ENCODE measurements around the gene U2AF2. TPM values are rescaled to one million over a fixed set of nuclear protein-coding genes. Genes with fewer than 3 reads are reported as not detected.
A peak's percentile ranks its signal among the peaks of the same experiment; 100 is the strongest.

U2AF2 gene
- total and polyA plus RNA-seq, 2 of the 4 experiments (the other 2 are of a cell fraction) = 120 to 260 TPM

GRCh38 chr19:55632463-55632834, 22.4 kb upstream of the U2AF2 start:
- no peak overlapping the region for H3K23ac ChIP-seq (ENCODE audit: low read depth, low read length)
- no peak overlapping the region for H3K18ac ChIP-seq (ENCODE audit: low read depth, low read length)
- peaks cover 16% of the 10 kb centered on the region for H3K9me1 ChIP-seq (ENCODE audit: insufficient read depth, low read length)
- in situ Hi-C loops (cut with MboI; ENCODE audit: low sequenced_read_pairs) = loop anchor here (25.0 kb wide), 2 partner anchors 345 to 520 kb away; partner anchors contain the start of genes BRSK1, HSPBP1 and PPP1R12C
- H3K36me3 ChIP-seq (ENCODE audit: control insufficient read depth, insufficient read depth, low read length) = no peaks in the 10 kb centered on the region
- TF ChIP-seq MAFK (IDR thresholded peaks at IDR 0.05; ENCODE audit: low read depth, low read length) (no peak), MAZ (IDR thresholded peaks at IDR 0.05; ENCODE audit: borderline replicate concordance, low read depth, low read length) (peak; percentile 29; the same call in 1 of the 2 replicates), RFX5 (IDR thresholded peaks at IDR 0.05; ENCODE audit: low read depth, low read length) (peak; percentile 35; the same call in 1 of the 2 replicates), SMC3 (IDR thresholded peaks at IDR 0.05; ENCODE audit: low read depth, low read length) (peak; percentile 69), RAD21 (IDR thresholded peaks at IDR 0.05; ENCODE audit: low read length) (peak; percentile 79), RCOR1 (IDR thresholded peaks at IDR 0.05; ENCODE audit: insufficient replicate concordance, low read length) (no peak), POLR2A (IDR thresholded peaks at IDR 0.05; ENCODE audit: low read depth, low read length) (0 out of 2 replicates have a peak, but pooled peaks have one; percentile 42)
- TF ChIP-seq, protein P1, sequence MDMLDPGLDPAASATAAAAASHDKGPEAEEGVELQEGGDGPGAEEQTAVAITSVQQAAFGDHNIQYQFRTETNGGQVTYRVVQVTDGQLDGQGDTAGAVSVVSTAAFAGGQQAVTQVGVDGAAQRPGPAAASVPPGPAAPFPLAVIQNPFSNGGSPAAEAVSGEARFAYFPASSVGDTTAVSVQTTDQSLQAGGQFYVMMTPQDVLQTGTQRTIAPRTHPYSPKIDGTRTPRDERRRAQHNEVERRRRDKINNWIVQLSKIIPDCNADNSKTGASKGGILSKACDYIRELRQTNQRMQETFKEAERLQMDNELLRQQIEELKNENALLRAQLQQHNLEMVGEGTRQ (IDR thresholded peaks at IDR 0.05; ENCODE audit: low read depth, low read length) = no peak
- TF ChIP-seq, protein P2, sequence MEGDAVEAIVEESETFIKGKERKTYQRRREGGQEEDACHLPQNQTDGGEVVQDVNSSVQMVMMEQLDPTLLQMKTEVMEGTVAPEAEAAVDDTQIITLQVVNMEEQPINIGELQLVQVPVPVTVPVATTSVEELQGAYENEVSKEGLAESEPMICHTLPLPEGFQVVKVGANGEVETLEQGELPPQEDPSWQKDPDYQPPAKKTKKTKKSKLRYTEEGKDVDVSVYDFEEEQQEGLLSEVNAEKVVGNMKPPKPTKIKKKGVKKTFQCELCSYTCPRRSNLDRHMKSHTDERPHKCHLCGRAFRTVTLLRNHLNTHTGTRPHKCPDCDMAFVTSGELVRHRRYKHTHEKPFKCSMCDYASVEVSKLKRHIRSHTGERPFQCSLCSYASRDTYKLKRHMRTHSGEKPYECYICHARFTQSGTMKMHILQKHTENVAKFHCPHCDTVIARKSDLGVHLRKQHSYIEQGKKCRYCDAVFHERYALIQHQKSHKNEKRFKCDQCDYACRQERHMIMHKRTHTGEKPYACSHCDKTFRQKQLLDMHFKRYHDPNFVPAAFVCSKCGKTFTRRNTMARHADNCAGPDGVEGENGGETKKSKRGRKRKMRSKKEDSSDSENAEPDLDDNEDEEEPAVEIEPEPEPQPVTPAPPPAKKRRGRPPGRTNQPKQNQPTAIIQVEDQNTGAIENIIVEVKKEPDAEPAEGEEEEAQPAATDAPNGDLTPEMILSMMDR (conservative IDR thresholded peaks at IDR 0.05; ENCODE audit: low read depth, low read length) = peak; percentile 85
- DNase-seq (peak; percentile 96), ATAC-seq (ENCODE audit: low read depth) (peak; percentile 73)
- no peak overlapping the region; the same call in 1 of the 2 replicates for H2AK5ac ChIP-seq (ENCODE audit: low read depth, low read length)
- H2BK5ac ChIP-seq (ENCODE audit: low read depth, low read length, poor library complexity, severe bottlenecking) = no peak overlapping the region
- H2BK20ac ChIP-seq (ENCODE audit: low read depth, low read length) = no peak overlapping the region
- no peak overlapping the region for H3K4me3 ChIP-seq (ENCODE audit: insufficient read depth, low read depth, low read length)
- 0 out of 3 replicates have a peak overlapping the region, but pooled peaks have one; percentile 12 for H2BK15ac ChIP-seq (ENCODE audit: low read depth, low read length)
- no CpG with 5 or more reads among the region's 3 CpGs for WGBS, 2 experiments (ENCODE audit: extremely low coverage in 2 of 2, insufficient read length in 1 of 2)
- H3K4ac ChIP-seq (ENCODE audit: low read depth, low read length) = 0 out of 2 replicates have a peak overlapping the region, but pooled peaks have one; percentile 42
- H2BK120ac ChIP-seq (ENCODE audit: low read depth, low read length) = no peak overlapping the region
- peak overlapping the region; percentile 98 for H2AFZ ChIP-seq (replicated peaks; ENCODE audit: low read length, poor library complexity)
- H3K56ac ChIP-seq (ENCODE audit: extremely low read depth, insufficient read depth, low read length) = no peak overlapping the region
- no peak overlapping the region for H3K27ac ChIP-seq (ENCODE audit: insufficient read depth, low read length)
- peak overlapping the region; percentile 85 for H4K5ac ChIP-seq (ENCODE audit: low read depth, low read length)
- H3K9me3 ChIP-seq (ENCODE audit: control insufficient read depth, insufficient read depth, low read length) = no peaks in the 10 kb centered on the region
- dilution Hi-C loops (cut with HindIII; ENCODE audit: low sequenced_read_pairs, unreplicated experiment) = no loop called here
- peak overlapping the region; percentile 26 to 93 for H4K8ac ChIP-seq (ENCODE audit: low read depth in 2 of 2, low read length in 2 of 2)
- no peak overlapping the region; the same call in 1 of the 2 replicates for H4K91ac ChIP-seq (ENCODE audit: insufficient read depth, low read depth, low read length)
- no peak overlapping the region for H3K4me2 ChIP-seq (ENCODE audit: low read depth, low read length)
- H3K14ac ChIP-seq (replicated peaks; ENCODE audit: low read depth, low read length) = no peak overlapping the region
- no peaks in the 10 kb centered on the region for H3K27me3 ChIP-seq (ENCODE audit: control insufficient read depth, insufficient read depth, low read length)
- H3K9ac ChIP-seq (ENCODE audit: low read depth, low read length) = 0 out of 2 replicates have a peak overlapping the region, but pooled peaks have one; percentile 2
- CTCF ChIA-PET = interaction anchor here (0.6 to 1.5 kb wide), 11 partner anchors 14 to 701 kb away, joined by 3 to 8 read pairs (median 3); partner anchors contain the start of genes CCDC106, U2AF2 and ZNF865
- H2AK9ac ChIP-seq (replicated peaks; ENCODE audit: low read depth, low read length, poor library complexity) = peak overlapping the region; percentile 93
- peaks cover 19 to 29% of the 10 kb centered on the region in 2 experiments for H3K79me1 ChIP-seq (ENCODE audit: low read depth in 1 of 2, low read length in 2 of 2)
- peaks cover 9% of the 10 kb centered on the region for H3K4me1 ChIP-seq (ENCODE audit: control insufficient read depth, insufficient read depth, low read length)
- POLR2A ChIA-PET (ENCODE audit: unreplicated experiment) = interaction anchor here (0.6 kb wide), 1 partner anchor 9 kb away, joined by 6 read pairs; the partner anchor contains the start of gene ZNF580
- intact Hi-C loops (cut with micrococcal nuclease) = loop anchor here (1.0 to 10.0 kb wide), 2 partner anchors 115 to 432 kb away; no protein-coding TSS in a partner anchor
- 0 out of 2 replicates have a peak, but pooled peaks cover 9% of the 10 kb centered on the region for H4K20me1 ChIP-seq (ENCODE audit: insufficient read depth, low read length)
- BruUV-seq (replicated peaks) = no TSS peak
